ENCODE data around the gene CFAP61. TPM values are rescaled to one million over a fixed set of nuclear protein-coding genes. Genes with fewer than 3 reads are reported as not detected.
"Not testable (repeated sequence)": the region's sequence is repeated elsewhere in the genome, so short reads cannot be mapped to it uniquely, and the experiment has no call there.

Gene CFAP61
- total RNA-seq, 1 donor from 2014 or later = 0.26 TPM

GRCh38 chr20:20213526-20214121 lies 161.3 kb downstream of the CFAP61 start:
- H3K27me3 ChIP-seq (ENCODE audit: control insufficient read depth, insufficient read depth, low read length) = no peaks in the 10 kb centered on the region
- no peak overlapping the region for H3K4me3 ChIP-seq (ENCODE audit: low read depth, low read length)
- DNase-seq (ENCODE audit: low read depth) = no peak
- no peak for TF ChIP-seq CTCF (IDR thresholded peaks at IDR 0.05; ENCODE audit: insufficient read depth, low read length, severe bottlenecking)
- FAIRE-seq = no peak
- H3K36me3 ChIP-seq (ENCODE audit: control insufficient read depth, insufficient read depth, low read length) = no peaks in the 10 kb centered on the region

GRCh38 chr20:20214757-20215275 lies 162.5 kb downstream of the CFAP61 start:
- Histone ChIP-seq H3K4me3 (ENCODE audit: low read depth, low read length) (no peak overlapping the region), H3K36me3 (ENCODE audit: control insufficient read depth, insufficient read depth, low read length) (no peaks in the 10 kb centered on the region), H3K27me3 (ENCODE audit: control insufficient read depth, insufficient read depth, low read length) (no peaks in the 10 kb centered on the region)
- no peak for TF ChIP-seq CTCF (IDR thresholded peaks at IDR 0.05; ENCODE audit: insufficient read depth, low read length, severe bottlenecking)
- FAIRE-seq = no peak
- DNase-seq (ENCODE audit: low read depth) = no peak

- FAIRE-seq (no peak), DNase-seq (ENCODE audit: low read depth) (no peak)
- Histone ChIP-seq H3K27me3 (ENCODE audit: control insufficient read depth, insufficient read depth, low read length) (no peaks in the 10 kb centered on the region), H3K4me3 (ENCODE audit: low read depth, low read length) (no peak overlapping the region), H3K36me3 (ENCODE audit: control insufficient read depth, insufficient read depth, low read length) (no peaks in the 10 kb centered on the region)
- no peak for TF ChIP-seq CTCF (IDR thresholded peaks at IDR 0.05; ENCODE audit: insufficient read depth, low read length, severe bottlenecking)
Observed at GRCh38 chr20:20215976-20216727, 163.8 kb downstream of the CFAP61 start.

- Histone ChIP-seq H3K36me3 (ENCODE audit: control insufficient read depth, insufficient read depth, low read length) (no peaks in the 10 kb centered on the region), H3K4me3 (ENCODE audit: low read depth, low read length) (no peak overlapping the region), H3K27me3 (ENCODE audit: control insufficient read depth, insufficient read depth, low read length) (no peaks in the 10 kb centered on the region)
- FAIRE-seq = no peak
- no peak for TF ChIP-seq CTCF (IDR thresholded peaks at IDR 0.05; ENCODE audit: insufficient read depth, low read length, severe bottlenecking)
- no peak for DNase-seq (ENCODE audit: low read depth)
Observed at GRCh38 chr20:20216941-20217340, 164.6 kb downstream of the CFAP61 start.

GRCh38 chr20:20217621-20218020 lies 165.3 kb downstream of the CFAP61 start:
- FAIRE-seq (peak; percentile 40), DNase-seq (ENCODE audit: low read depth) (no peak)
- no peak overlapping the region for H3K4me3 ChIP-seq (ENCODE audit: low read depth, low read length)
- TF ChIP-seq CTCF (IDR thresholded peaks at IDR 0.05; ENCODE audit: insufficient read depth, low read length, severe bottlenecking) = no peak
- H3K27me3 ChIP-seq (ENCODE audit: control insufficient read depth, insufficient read depth, low read length) = no peaks in the 10 kb centered on the region
- H3K36me3 ChIP-seq (ENCODE audit: control insufficient read depth, insufficient read depth, low read length) = no peaks in the 10 kb centered on the region

- not testable (repeated sequence) for H3K36me3 ChIP-seq (ENCODE audit: control insufficient read depth, insufficient read depth, low read length); H3K4me3 ChIP-seq (ENCODE audit: low read depth, low read length); FAIRE-seq; H3K27me3 ChIP-seq (ENCODE audit: control insufficient read depth, insufficient read depth, low read length); DNase-seq (ENCODE audit: low read depth)
Observed at GRCh38 chr20:20218106-20218505, 165.8 kb downstream of the CFAP61 start.

Data from bronchial epithelial cell (primary cell).